Suprapubic skin (tissue), 4 donors: ENCODE measurements around the gene GPC4. TPM values are rescaled to one million over a fixed set of nuclear protein-coding genes. Genes with fewer than 3 reads are reported as not detected.

Source experiments
- DNase-seq, 2 donors: peaks; one replicate each; pipeline ENCODE4 v3.0.0-alpha.2; 2019; ENCODE audit warnings: low spot score in 2 of 2
- H3K27ac ChIP-seq: fragments of 200-600 bp; sonication (generic); one replicate; pipeline ENCODE4 v1.5.1; 2019
- H3K27me3 ChIP-seq: fragments of 200-600 bp; sonication (generic); one replicate; pipeline ENCODE4 v1.5.1; 2019
- H3K36me3 ChIP-seq: fragments of 200-600 bp; sonication (generic); one replicate; pipeline ENCODE4 v1.5.1; 2019
- H3K4me1 ChIP-seq: fragments of 200-600 bp; sonication (generic); one replicate; pipeline ENCODE4 v1.5.1; 2019
- H3K4me3 ChIP-seq: fragments of 200-600 bp; sonication (generic); one replicate; pipeline ENCODE4 v1.5.1; 2019; ENCODE audit warnings: mild to moderate bottlenecking
- H3K9me3 ChIP-seq: fragments of 200-600 bp; sonication (generic); one replicate; pipeline ENCODE4 v1.5.1; 2019
- EP300 ChIP-seq: sonication (generic); formaldehyde crosslinking; IDR thresholded peaks from one replicate; pipeline ENCODE4 v1.6.1; 2017; ENCODE audit warnings: antibody characterized with exemption
- POLR2A ChIP-seq, 2 donors: fragments of 450-650 bp; IDR thresholded peaks; one replicate each; pipeline ENCODE4 v1.6.1; 2017; ENCODE audit warnings: antibody characterized with exemption in 2 of 2, mild to moderate bottlenecking in 2 of 2, moderate library complexity in 2 of 2
- POLR2AphosphoS5 ChIP-seq, 3 donors: sonication (generic); formaldehyde crosslinking; IDR thresholded peaks; one replicate each; pipeline ENCODE4 v1.6.1; 2017; ENCODE audit warnings: antibody characterized with exemption in 3 of 3
- WGBS: methylation state at CpG from one replicate; pipeline ENCODE4 v1.1.5; 2018; 5-methylcytosine and 5-hydroxymethylcytosine counted together
- total RNA-seq, 4 donors: library from RNA; depleted of rRNA; stranded (reverse); fragments of >200 nt; gene quantifications; one replicate each; pipeline ENCODE4 v1.1.0, GENCODE V29; 2016
- TF ChIP-seq, protein P1 (sequence below), 2 donors: fragments of 200-600 bp in 1 of 2; fragments of 450-650 bp in 1 of 2; sonication (generic) in 1 of 2; IDR thresholded peaks; one replicate each; pipeline ENCODE4 v1.5.1; 2016 to 2019; ENCODE audit warnings: antibody characterized with exemption in 2 of 2, mild to moderate bottlenecking in 1 of 2, moderate library complexity in 1 of 2

The GPC4 gene
- total RNA-seq, 4 donors from 2014 or later, result 2.3 to 4.1 (median 3.1) TPM

DNA sequence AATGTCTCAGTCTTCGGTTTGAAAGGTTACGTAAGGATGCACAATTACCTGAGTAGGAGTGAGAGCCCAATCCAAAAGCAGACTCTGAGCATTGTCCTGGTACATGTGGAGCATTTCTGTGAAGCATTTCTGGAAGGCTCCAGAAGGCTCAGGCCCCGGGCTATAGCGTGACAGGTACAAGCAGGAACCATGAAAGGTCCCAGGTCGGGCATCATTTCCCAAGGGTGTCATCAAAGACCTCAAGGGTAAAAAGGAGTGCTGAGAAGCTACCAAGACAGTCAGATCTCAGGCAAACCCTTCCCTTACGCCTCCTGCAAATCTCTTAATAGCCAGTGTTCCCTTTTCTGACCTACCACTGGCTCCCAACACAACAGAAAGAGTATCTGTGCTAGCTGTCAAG lies 30.8 kb downstream of the GPC4 start:
- H3K9me3 ChIP-seq, result no peaks in the 10 kb centered on the region
- H3K4me3 ChIP-seq, result no peak overlapping the region
- no peak for DNase-seq
- no peaks in the 10 kb centered on the region for H3K4me1 ChIP-seq
- no peaks in the 10 kb centered on the region for H3K27me3 ChIP-seq
- H3K27ac ChIP-seq, result no peak overlapping the region
- WGBS, result 75% methylated on average over 6 of the region's 6 CpGs
- no peaks in the 10 kb centered on the region for H3K36me3 ChIP-seq
- TF ChIP-seq POLR2AphosphoS5 (IDR thresholded peaks at IDR 0.05) (no peak), POLR2A (IDR thresholded peaks at IDR 0.05) (no peak), EP300 (no peak)
- TF ChIP-seq, protein P1, sequence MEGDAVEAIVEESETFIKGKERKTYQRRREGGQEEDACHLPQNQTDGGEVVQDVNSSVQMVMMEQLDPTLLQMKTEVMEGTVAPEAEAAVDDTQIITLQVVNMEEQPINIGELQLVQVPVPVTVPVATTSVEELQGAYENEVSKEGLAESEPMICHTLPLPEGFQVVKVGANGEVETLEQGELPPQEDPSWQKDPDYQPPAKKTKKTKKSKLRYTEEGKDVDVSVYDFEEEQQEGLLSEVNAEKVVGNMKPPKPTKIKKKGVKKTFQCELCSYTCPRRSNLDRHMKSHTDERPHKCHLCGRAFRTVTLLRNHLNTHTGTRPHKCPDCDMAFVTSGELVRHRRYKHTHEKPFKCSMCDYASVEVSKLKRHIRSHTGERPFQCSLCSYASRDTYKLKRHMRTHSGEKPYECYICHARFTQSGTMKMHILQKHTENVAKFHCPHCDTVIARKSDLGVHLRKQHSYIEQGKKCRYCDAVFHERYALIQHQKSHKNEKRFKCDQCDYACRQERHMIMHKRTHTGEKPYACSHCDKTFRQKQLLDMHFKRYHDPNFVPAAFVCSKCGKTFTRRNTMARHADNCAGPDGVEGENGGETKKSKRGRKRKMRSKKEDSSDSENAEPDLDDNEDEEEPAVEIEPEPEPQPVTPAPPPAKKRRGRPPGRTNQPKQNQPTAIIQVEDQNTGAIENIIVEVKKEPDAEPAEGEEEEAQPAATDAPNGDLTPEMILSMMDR (IDR thresholded peaks at IDR 0.05), result no peak

DNA sequence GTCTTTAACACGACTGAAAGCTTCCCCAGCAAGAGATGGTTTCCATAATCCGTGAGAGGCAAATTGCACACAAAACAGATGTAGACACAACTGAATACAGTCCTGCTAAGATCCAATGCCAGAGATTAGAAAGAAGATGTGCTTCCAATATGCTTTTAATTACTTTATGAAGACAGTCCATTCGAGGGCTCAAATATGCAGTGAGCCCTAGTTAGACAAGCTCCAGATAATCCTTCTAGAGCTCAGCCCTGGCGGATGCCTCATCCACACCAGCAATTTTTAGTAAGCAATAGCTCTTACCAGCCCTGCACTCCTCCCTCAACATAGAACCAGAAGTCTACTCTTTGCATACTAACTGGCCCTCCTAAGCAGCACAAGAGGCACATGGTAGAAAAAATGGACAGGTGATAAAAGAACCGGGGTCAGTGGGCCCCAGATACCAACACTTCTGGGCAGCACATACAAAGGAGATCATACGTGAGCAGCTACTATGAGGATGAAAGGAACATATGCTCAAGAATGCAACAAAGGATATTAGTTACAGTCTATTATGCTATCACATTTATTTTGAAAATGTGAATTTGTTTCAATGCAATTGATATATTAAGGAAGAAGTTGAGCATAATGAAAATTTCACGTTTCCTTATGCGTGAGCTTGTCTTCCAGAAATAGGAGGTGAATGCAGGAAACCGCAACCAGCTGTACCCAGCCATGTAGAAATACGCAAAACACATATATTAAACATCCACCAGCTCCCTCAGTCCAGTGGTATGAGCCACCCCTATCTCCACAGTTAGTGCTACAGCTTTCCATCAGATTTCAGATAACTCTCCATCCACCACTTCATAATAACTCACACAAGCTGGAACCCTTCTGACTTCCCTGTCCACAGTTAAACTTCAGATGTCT lies 34.3 kb downstream of the GPC4 start:
- Histone ChIP-seq H3K27me3 (no peaks in the 10 kb centered on the region), H3K27ac (no peak overlapping the region), H3K4me1 (peaks cover 3% of the 10 kb centered on the region), H3K4me3 (no peak overlapping the region), H3K36me3 (no peaks in the 10 kb centered on the region), H3K9me3 (no peaks in the 10 kb centered on the region)
- 62% methylated on average over 10 of the region's 10 CpGs for WGBS
- TF ChIP-seq, protein P1 (IDR thresholded peaks at IDR 0.05), result no peak
- no peak for TF ChIP-seq POLR2A (IDR thresholded peaks at IDR 0.05)
- no peak for TF ChIP-seq EP300
- no peak for TF ChIP-seq POLR2AphosphoS5 (IDR thresholded peaks at IDR 0.05)
- no peak for DNase-seq

DNA sequence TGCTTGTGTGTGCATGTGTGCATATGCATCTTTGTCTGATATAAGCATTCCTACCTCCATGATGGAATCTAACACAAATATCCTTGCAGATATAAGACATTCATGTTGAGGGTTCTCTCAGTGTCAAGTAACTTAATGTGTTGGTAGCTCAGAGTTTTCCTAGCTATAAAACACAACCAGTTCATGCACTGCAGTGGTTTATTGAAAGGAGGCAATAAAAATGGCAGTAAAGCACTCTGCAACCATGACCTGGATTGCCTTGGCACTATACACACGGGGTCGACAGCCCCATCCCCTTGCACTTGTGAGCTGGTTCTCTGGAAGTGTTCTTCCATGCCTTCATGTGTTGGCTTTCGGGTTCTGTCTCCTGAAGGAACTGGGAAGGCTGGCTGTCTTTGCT lies 38.9 kb downstream of the GPC4 start:
- Histone ChIP-seq H3K4me1 (peaks cover 3% of the 10 kb centered on the region), H3K36me3 (no peaks in the 10 kb centered on the region), H3K4me3 (no peak overlapping the region), H3K27me3 (no peaks in the 10 kb centered on the region), H3K9me3 (no peaks in the 10 kb centered on the region), H3K27ac (no peak overlapping the region)
- WGBS, result 81% methylated on average over 3 of the region's 3 CpGs
- DNase-seq, result no peak
- no peak for TF ChIP-seq POLR2AphosphoS5 (IDR thresholded peaks at IDR 0.05)
- TF ChIP-seq EP300, result no peak
- TF ChIP-seq POLR2A (IDR thresholded peaks at IDR 0.05), result no peak
- TF ChIP-seq, protein P1 (IDR thresholded peaks at IDR 0.05), result no peak

DNA sequence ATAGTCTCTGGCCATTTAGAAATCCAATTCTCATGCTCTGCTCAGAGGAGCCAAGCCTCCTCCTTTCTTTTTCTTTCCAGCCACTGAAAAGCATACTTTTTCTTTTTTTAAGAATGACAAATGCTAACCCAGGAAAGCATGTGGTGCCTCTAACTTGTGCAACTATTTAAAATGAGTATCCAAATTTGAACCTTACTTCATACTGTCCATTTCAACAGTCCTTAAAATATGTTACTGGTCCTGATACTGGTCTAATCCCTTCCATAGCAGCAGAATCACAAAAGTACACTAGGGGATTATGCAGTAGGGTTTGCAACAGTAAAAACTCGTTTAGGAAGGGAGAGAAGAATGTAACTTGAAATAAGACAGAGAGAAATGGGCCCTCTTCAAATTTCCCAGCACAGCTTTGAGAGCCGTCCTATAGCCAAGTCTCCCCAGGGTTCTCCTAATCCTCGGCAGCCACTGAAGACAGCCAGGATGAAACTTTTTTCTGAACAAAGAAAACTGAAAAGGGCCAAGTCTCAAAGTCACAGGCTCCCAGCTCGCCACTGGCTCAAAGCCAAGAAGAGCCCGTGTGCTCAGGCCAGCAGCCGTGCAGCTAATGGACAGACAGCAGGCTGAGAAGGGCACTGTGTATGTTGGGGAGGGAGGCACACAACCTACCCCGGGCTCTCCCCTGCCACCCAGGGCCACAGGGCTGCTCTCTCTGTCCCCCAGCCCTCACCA lies 39.5 kb downstream of the GPC4 start:
- TF ChIP-seq, protein P1 (IDR thresholded peaks at IDR 0.05), result no peak
- TF ChIP-seq POLR2A (IDR thresholded peaks at IDR 0.05), result no peak
- no peak for TF ChIP-seq EP300
- TF ChIP-seq POLR2AphosphoS5 (IDR thresholded peaks at IDR 0.05), result no peak
- H3K36me3 ChIP-seq, result no peaks in the 10 kb centered on the region
- peaks cover 3% of the 10 kb centered on the region for H3K4me1 ChIP-seq
- no peaks in the 10 kb centered on the region for H3K27me3 ChIP-seq
- 42% methylated on average over 7 of the region's 7 CpGs for WGBS
- DNase-seq, result no peak
- H3K4me3 ChIP-seq, result no peak overlapping the region
- no peak overlapping the region for H3K27ac ChIP-seq
- no peaks in the 10 kb centered on the region for H3K9me3 ChIP-seq

DNA sequence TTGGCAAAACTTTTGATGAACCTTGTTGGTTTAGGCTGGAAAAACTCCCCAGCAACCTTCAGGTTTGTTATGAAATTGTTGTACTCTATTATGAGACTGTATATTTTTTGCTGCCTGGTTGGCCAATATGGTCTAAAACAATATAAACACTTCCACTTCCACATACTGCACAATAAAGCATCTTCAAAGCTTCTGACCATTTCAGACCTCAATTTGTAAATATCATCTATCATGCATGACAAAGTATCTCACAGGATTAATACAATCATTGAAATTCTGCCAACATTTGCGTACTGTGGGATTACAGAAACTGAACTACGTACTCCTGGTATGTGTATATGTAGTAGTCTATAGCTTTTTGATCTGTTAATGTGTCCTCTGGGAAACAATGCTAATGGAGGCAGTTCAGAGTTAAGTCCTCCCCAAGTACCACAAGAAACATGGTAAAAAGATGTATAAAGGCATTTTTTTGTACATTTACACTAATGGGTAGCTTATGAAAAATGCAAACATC lies 40.4 kb downstream of the GPC4 start:
- Histone ChIP-seq H3K4me1 (peaks cover 3% of the 10 kb centered on the region), H3K27me3 (no peaks in the 10 kb centered on the region), H3K4me3 (no peak overlapping the region), H3K27ac (no peak overlapping the region), H3K36me3 (no peaks in the 10 kb centered on the region), H3K9me3 (no peaks in the 10 kb centered on the region)
- WGBS, result 81% methylated on average over 2 of the region's 2 CpGs
- no peak for DNase-seq
- TF ChIP-seq EP300 (no peak), POLR2AphosphoS5 (IDR thresholded peaks at IDR 0.05) (no peak), POLR2A (IDR thresholded peaks at IDR 0.05) (no peak)
